K562 (cell line): ENCODE data around the gene RNF40. TPM values are rescaled to one million over a fixed set of nuclear protein-coding genes. Genes with fewer than 3 reads are reported as not detected.
A peak's percentile ranks its signal among the peaks of the same experiment; 100 is the strongest.

ENCODE experiments used
- BDP1 ChIP-seq: IDR thresholded peaks from 3 replicates; pipeline ENCODE4 v1.6.1; 2011; ENCODE audit not compliant: insufficient read length, insufficient read depth
- CEBPG ChIP-seq, 3 experiments: fragments of 200-800 bp in 1 of 3; sonication (Bioruptor generic) in 1 of 3; sonication (generic) in 1 of 3; formaldehyde crosslinking in 1 of 3; IDR thresholded peaks in 2 of 3; conservative IDR thresholded peaks in 1 of 3; 2 replicates each; pipeline versions ENCODE4 v1.6.1 to v1.8.0; 2016 to 2022; ENCODE audit warnings: missing compliant biosample characterization in 2 of 3, missing genetic modification characterization in 2 of 3, mild to moderate bottlenecking in 1 of 3, missing genetic modification reagents in 1 of 3
- ELF1 ChIP-seq: fragments of 200-800 bp; sonication (Bioruptor generic); IDR thresholded peaks from 2 replicates; pipeline ENCODE4 v1.6.1; 2016; ENCODE audit warnings: missing genetic modification characterization, missing compliant biosample characterization
- HNRNPK ChIP-seq: fragments of 200-400 bp; formaldehyde crosslinking; IDR thresholded peaks from one replicate; pipeline ENCODE4 v1.6.1; 2018; ENCODE audit warnings: mild to moderate bottlenecking, low read depth, low read length; ENCODE audit not compliant: poor library complexity, severe bottlenecking
- KDM2B ChIP-seq: fragments of 250-450 bp; sonication (Bioruptor Pico); IDR thresholded peaks from 2 replicates; pipeline ENCODE4 v1.8.0; 2021; ENCODE audit warnings: mild to moderate bottlenecking, moderate library complexity
- L3MBTL2 ChIP-seq: fragments of 450-650 bp; IDR thresholded peaks from 2 replicates; pipeline ENCODE4 v1.6.1; 2016; ENCODE audit warnings: mild to moderate bottlenecking, moderate library complexity
- MAX ChIP-seq: sonication (generic); formaldehyde crosslinking; IDR thresholded peaks from 2 replicates; pipeline ENCODE4 v1.9.0; 2022; ENCODE audit warnings: mild to moderate bottlenecking, missing genetic modification reagents
- MAZ ChIP-seq, 2 experiments: fragments of 450-650 bp in 1 of 2; sonication (generic) in 1 of 2; formaldehyde crosslinking; IDR thresholded peaks in 1 of 2; conservative IDR thresholded peaks in 1 of 2; 2 replicates each; pipeline versions ENCODE4 v1.4.0 to v1.5.0; 2020; ENCODE audit warnings: mild to moderate bottlenecking in 1 of 2, missing genetic modification reagents in 1 of 2
- MCM2 ChIP-seq: fragments of 450-650 bp; IDR thresholded peaks from 2 replicates; pipeline ENCODE4 v1.6.1; 2017; ENCODE audit warnings: low read depth, mild to moderate bottlenecking
- NFRKB ChIP-seq: fragments of 450-650 bp; IDR thresholded peaks from 2 replicates; pipeline ENCODE4 v1.6.1; 2016; ENCODE audit warnings: low read depth
- PCBP2 ChIP-seq: fragments of 200-400 bp; formaldehyde crosslinking; IDR thresholded peaks from 2 replicates; pipeline ENCODE4 v1.6.1; 2018; ENCODE audit warnings: low read length, low read depth, mild to moderate bottlenecking, moderate library complexity; ENCODE audit not compliant: poor library complexity, severe bottlenecking
- POLR2B ChIP-seq: fragments of 450-650 bp; IDR thresholded peaks from 2 replicates; pipeline ENCODE4 v1.6.1; 2018; ENCODE audit warnings: low read depth; ENCODE audit not compliant: partially characterized antibody
- SIN3A ChIP-seq, 2 experiments: fragments of 150-350 bp in 1 of 2; IDR thresholded peaks; 2 replicates each; pipeline ENCODE4 v1.6.1; 2011 to 2016; ENCODE audit warnings: borderline replicate concordance in 2 of 2, low read depth in 2 of 2, low read length in 2 of 2, mild to moderate bottlenecking in 2 of 2, moderate library complexity in 2 of 2; ENCODE audit not compliant: control insufficient read depth in 1 of 2
- SMAD1 ChIP-seq: fragments of 150-350 bp; IDR thresholded peaks from 2 replicates; pipeline ENCODE4 v1.6.1; 2014; ENCODE audit warnings: low read length, low read depth; ENCODE audit not compliant: partially characterized antibody
- SMARCC2 ChIP-seq: fragments of 450-650 bp; IDR thresholded peaks from 2 replicates; pipeline ENCODE4 v1.6.1; 2017; ENCODE audit warnings: antibody characterized with exemption, moderate library complexity, mild to moderate bottlenecking, low read depth
- SP1 ChIP-seq: sonication (generic); formaldehyde crosslinking; IDR thresholded peaks from 2 replicates; pipeline ENCODE4 v1.8.1; 2022; ENCODE audit warnings: mild to moderate bottlenecking, missing genetic modification reagents
- TEAD1 ChIP-seq, 2 experiments: fragments of 450-650 bp in 1 of 2; sonication (generic) in 1 of 2; formaldehyde crosslinking; IDR thresholded peaks; 2 replicates each; pipeline versions ENCODE4 v1.4.0 to v1.8.0; 2020 to 2022; ENCODE audit warnings: mild to moderate bottlenecking in 2 of 2, missing genetic modification reagents in 1 of 2
- YY1 ChIP-seq, 3 experiments: IDR thresholded peaks; 2 replicates each; pipeline ENCODE4 v1.6.1; 2011; ENCODE audit warnings: low read length in 2 of 3, mild to moderate bottlenecking in 2 of 3, moderate library complexity in 2 of 3, borderline replicate concordance in 1 of 3, control low read depth in 1 of 3, low read depth in 1 of 3; ENCODE audit not compliant: insufficient read depth in 3 of 3, insufficient replicate concordance in 2 of 3, control insufficient read depth in 1 of 3, insufficient read length in 1 of 3; ENCODE audit errors: extremely low read depth in 1 of 3
- ZBTB17 ChIP-seq: fragments of 450-650 bp; formaldehyde crosslinking; IDR thresholded peaks from 2 replicates; pipeline ENCODE4 v1.4.0; 2020; ENCODE audit warnings: mild to moderate bottlenecking
- ZFP36 ChIP-seq: fragments of 150-350 bp; IDR thresholded peaks from 2 replicates; pipeline ENCODE4 v1.6.1; 2018; ENCODE audit warnings: low read length, low read depth; ENCODE audit not compliant: partially characterized antibody
- ZFX ChIP-seq: sonication (generic); formaldehyde crosslinking; IDR thresholded peaks from 2 replicates; pipeline ENCODE4 v1.8.0; 2022; ENCODE audit warnings: mild to moderate bottlenecking, missing genetic modification reagents, moderate library complexity
- ZNF263 ChIP-seq: sonication (generic); formaldehyde crosslinking; IDR thresholded peaks from 2 replicates; pipeline ENCODE4 v1.8.0; 2022; ENCODE audit warnings: mild to moderate bottlenecking, missing genetic modification reagents, borderline replicate concordance
- ZNF512 ChIP-seq: IDR thresholded peaks from 2 replicates; pipeline ENCODE4 v1.6.1; 2016; ENCODE audit warnings: missing genetic modification characterization, missing compliant biosample characterization
- ZNF589 ChIP-seq: fragments of 200-800 bp; sonication (Bioruptor generic); IDR thresholded peaks from 2 replicates; pipeline ENCODE4 v1.6.1; 2016; ENCODE audit warnings: low read depth, missing genetic modification characterization, missing compliant biosample characterization
- polyA plus RNA-seq, 8 experiments: library from polyadenylated mRNA; depleted of rRNA in 4 of 8; stranded (reverse) in 5 of 8; unstranded in 3 of 8; fragments of >200 nt; fragmentation: Nextera tagmentation in 2 of 8; fragmentation: Illumina TruSeq in 1 of 8; extraction: Ambion mirVana in 2 of 8; extraction: Trizol in 1 of 8; gene quantifications; 2 replicates each; pipeline versions ENCODE4 v1.2.1 to v1.2.3, GENCODE V29; 2011 to 2014; ENCODE audit warnings: inconsistent platforms in 1 of 8, missing spikeins in 1 of 8
- total RNA-seq, 7 experiments: library from RNA; depleted of rRNA in 6 of 7; stranded (reverse); fragments of >200 nt in 6 of 7; fragmentation: Illumina TruSeq in 2 of 7; extraction: Trizol in 2 of 7; gene quantifications; 2 replicates each; pipeline versions ENCODE4 v1.2.1 to v1.2.3, GENCODE V29; 2011 to 2021; ENCODE audit warnings: low replicate concordance in 1 of 7

RNF40 gene
- total and polyA plus RNA-seq, 9 of the 15 experiments (the other 6 are each of a cell fraction or from before 2014, with no cell fraction given) = 6.2 to 129 (median 81.5) TPM

GRCh38 chr16:30805370-30806169, 43.4 kb downstream of the RNF40 start (continued):
- TF ChIP-seq PCBP2 (no peak), NFRKB (peak; percentile 87), ZNF512 (tag) (no peak), YY1 (IDR thresholded peaks at IDR 0.05; ENCODE audit: borderline replicate concordance in 1 of 3, control insufficient read depth in 1 of 3, extremely low read depth in 1 of 3, insufficient read depth in 3 of 3, insufficient read length in 1 of 3, insufficient replicate concordance in 2 of 3, low read depth in 1 of 3, low read length in 2 of 3) (peak; percentile 34 to 75 (median 53)), SMARCC2 (no peak), ZBTB17 (CRISPR knock-in tag) (0 out of 2 replicates have a peak, but pooled peaks have one; percentile 35), L3MBTL2 (peak; percentile 73), SIN3A (IDR thresholded peaks at IDR 0.05; ENCODE audit: borderline replicate concordance in 2 of 2, control insufficient read depth in 1 of 2, low read depth in 2 of 2, low read length in 2 of 2) (0 out of 4 replicates have a peak, but pooled peaks of 1 of the 2 experiments have one; percentile 35), TEAD1 (CRISPR knock-in tag; IDR thresholded peaks at IDR 0.05) (peak in 1 of 2 experiments; percentile 79; a peak in 1 of 4 replicates), CEBPG (CRISPR knock-in tag; IDR thresholded peaks at IDR 0.05) (no peak), CEBPG (tag; conservative IDR thresholded peaks at IDR 0.05 in 1 of 2, IDR thresholded peaks at IDR 0.05 in 1 of 2) (no peak), ZFX (CRISPR knock-in tag) (peak; percentile 99), MCM2 (no peak), ZNF589 (CRISPR knock-in tag) (no peak), SMAD1 (no peak), ZNF263 (CRISPR knock-in tag) (peak; percentile 33; the same call in 1 of the 2 replicates), ZFP36 (peak; percentile 54), MAX (0 out of 2 replicates have a peak, but pooled peaks have one; percentile 34), ELF1 (tag) (peak; percentile 97), MAZ (CRISPR knock-in tag; conservative IDR thresholded peaks at IDR 0.05 in 1 of 2, IDR thresholded peaks at IDR 0.05 in 1 of 2) (peak; percentile 79 to 95), BDP1 (no peak), KDM2B (CRISPR knock-in tag) (peak; percentile 11; the same call in 1 of the 2 replicates), POLR2B (peak; percentile 81), SP1 (CRISPR knock-in tag) (peak; percentile 59; the same call in 1 of the 2 replicates), HNRNPK (no peak)
